A549 (cell line): Measurements from ENCODE around the gene CKLF. TPM values are rescaled to one million over a fixed set of nuclear protein-coding genes. Genes with fewer than 3 reads are reported as not detected.

ENCODE experiments used
- ATAC-seq, 2 experiments: fragments of 200-7000 bp in 1 of 2; fragments of >200 bp in 1 of 2; cut with Nextera tagmentation in 1 of 2; cut with Tn5 transposase in 1 of 2; 3 replicates each; pipeline versions ENCODE4 v1.8.0 to v1.9.1; 2018 to 2020; ENCODE audit warnings: mild to moderate bottlenecking in 1 of 2, moderate library complexity in 1 of 2
- CTCF ChIA-PET: fragments of 300-600 bp; sonication (Branson Sonifier 250); formaldehyde crosslinking; extraction: SDS; loops from one replicate; lab custom pipeline; 2021; ENCODE audit warnings: antibody characterized with exemption, inconsistent platforms; lab: Yijun Ruan, JAX
- POLR2A ChIA-PET: fragments of 350-600 bp; formaldehyde crosslinking; extraction: SDS; loops from one replicate; lab custom pipeline; 2021; ENCODE audit warnings: antibody characterized with exemption, inconsistent platforms; lab: Yijun Ruan, JAX
- DNase-seq, 2 experiments: peaks; one replicate each; pipeline versions ENCODE4 v3.0.0 to v3.0.0-alpha.2; 2011 to 2016; ENCODE audit warnings: low read depth in 1 of 2, low spot score in 1 of 2
- FAIRE-seq: peaks from 2 replicates; lab custom pipeline; 2011; peaks lifted over from hg19 to GRCh38; lab: Jason Lieb, UNC
- H3K27ac ChIP-seq, 2 experiments: fragments of >200 bp; sonication (Bioruptor Twin); formaldehyde crosslinking; 3 replicates each; pipeline ENCODE4 v1.5.1; 2016 to 2017
- H3K4me1 ChIP-seq: fragments of >200 bp; sonication (Bioruptor Twin); formaldehyde crosslinking; 3 replicates; pipeline ENCODE4 v1.6.1; 2016
- H3K4me2 ChIP-seq: fragments of >200 bp; sonication (Bioruptor Twin); formaldehyde crosslinking; 3 replicates; pipeline ENCODE4 v1.6.1; 2016
- H3K4me3 ChIP-seq: fragments of >200 bp; sonication (Bioruptor Twin); formaldehyde crosslinking; 3 replicates; pipeline ENCODE4 v1.5.1; 2016
- H3K9me3 ChIP-seq: fragments of >200 bp; sonication (Bioruptor Twin); formaldehyde crosslinking; 3 replicates; pipeline ENCODE4 v1.6.1; 2016
- BCL3 ChIP-seq: fragments of >200 bp; sonication (Bioruptor Twin); formaldehyde crosslinking; IDR thresholded peaks from 3 replicates; pipeline ENCODE4 v1.6.1; 2016
- CBX2 ChIP-seq: fragments of 200-600 bp; sonication (generic); IDR thresholded peaks from 2 replicates; pipeline ENCODE4 v1.6.1; 2016; ENCODE audit warnings: low read depth, mild to moderate bottlenecking, borderline replicate concordance
- CHD4 ChIP-seq: fragments of 200-600 bp; sonication (generic); IDR thresholded peaks from 2 replicates; pipeline ENCODE4 v1.6.1; 2016; ENCODE audit warnings: antibody characterized with exemption, mild to moderate bottlenecking, borderline replicate concordance
- CTCF ChIP-seq: fragments of >200 bp; sonication (Bioruptor Twin); formaldehyde crosslinking; IDR thresholded peaks from 3 replicates; pipeline ENCODE4 v1.5.1; 2016
- E2F6 ChIP-seq: IDR thresholded peaks from 2 replicates; pipeline ENCODE4 v1.6.1; 2012; ENCODE audit warnings: low read depth, borderline replicate concordance
- EHMT2 ChIP-seq: fragments of 200-600 bp; sonication (generic); IDR thresholded peaks from 2 replicates; pipeline ENCODE4 v1.6.1; 2016; ENCODE audit warnings: antibody characterized with exemption, low read depth, mild to moderate bottlenecking, moderate library complexity
- EP300 ChIP-seq, 2 experiments: fragments of >200 bp; sonication (Bioruptor Twin); formaldehyde crosslinking; IDR thresholded peaks; 2 replicates in 1 of 2; 3 replicates in 1 of 2; pipeline ENCODE4 v1.6.1; 2016 to 2017
- FOSB ChIP-seq: fragments of 250-450 bp; sonication (Bioruptor Pico); IDR thresholded peaks from 2 replicates; pipeline ENCODE4 v1.5.0; 2020; ENCODE audit warnings: mild to moderate bottlenecking, moderate library complexity
- GATA3 ChIP-seq: IDR thresholded peaks from 2 replicates; pipeline ENCODE4 v1.6.1; 2012; ENCODE audit warnings: borderline replicate concordance
- HES2 ChIP-seq: fragments of >200 bp; sonication (Bioruptor Twin); formaldehyde crosslinking; IDR thresholded peaks from 2 replicates; pipeline ENCODE4 v1.6.1; 2016
- HMGXB4 ChIP-seq: fragments of 250-450 bp; sonication (Bioruptor Pico); IDR thresholded peaks from 2 replicates; pipeline ENCODE4 v1.5.0; 2021; ENCODE audit warnings: mild to moderate bottlenecking, moderate library complexity, borderline replicate concordance
- JUN ChIP-seq, 2 experiments: fragments of >200 bp; sonication (Bioruptor Twin); formaldehyde crosslinking; IDR thresholded peaks; 2 replicates in 1 of 2; 3 replicates in 1 of 2; pipeline ENCODE4 v1.6.1; 2016 to 2017
- KDM5A ChIP-seq: fragments of 200-600 bp; sonication (generic); IDR thresholded peaks from 2 replicates; pipeline ENCODE4 v1.6.1; 2016; ENCODE audit warnings: antibody characterized with exemption, mild to moderate bottlenecking
- PBX3 ChIP-seq: IDR thresholded peaks from 2 replicates; pipeline ENCODE4 v1.6.1; 2012
- RAD21 ChIP-seq, 2 experiments: fragments of >200 bp in 1 of 2; sonication (Bioruptor Twin) in 1 of 2; formaldehyde crosslinking in 1 of 2; IDR thresholded peaks in 1 of 2; conservative IDR thresholded peaks in 1 of 2; 2 replicates in 1 of 2; 3 replicates in 1 of 2; pipeline ENCODE4 v1.6.1; 2012 to 2018; ENCODE audit warnings: inconsistent platforms in 1 of 2
- RNF2 ChIP-seq: fragments of 200-600 bp; sonication (generic); IDR thresholded peaks from 2 replicates; pipeline ENCODE4 v1.6.1; 2016; ENCODE audit warnings: low read depth, mild to moderate bottlenecking, antibody characterized with exemption, moderate library complexity, borderline replicate concordance
- SMC3 ChIP-seq: fragments of >200 bp; sonication (Bioruptor Twin); formaldehyde crosslinking; IDR thresholded peaks from 3 replicates; pipeline ENCODE4 v1.6.1; 2018; ENCODE audit warnings: inconsistent platforms
- TP53 ChIP-seq: fragments of 250-450 bp; sonication (Bioruptor Pico); IDR thresholded peaks from 2 replicates; pipeline ENCODE4 v1.5.0; 2021; ENCODE audit warnings: mild to moderate bottlenecking, moderate library complexity
- ZC3H11A ChIP-seq: fragments of 450-650 bp; IDR thresholded peaks from 2 replicates; pipeline ENCODE4 v1.6.1; 2014; ENCODE audit warnings: antibody characterized with exemption, mild to moderate bottlenecking
- ZNF302 ChIP-seq: fragments of 250-450 bp; sonication (Bioruptor Pico); IDR thresholded peaks from 2 replicates; pipeline ENCODE4 v1.9.0; 2021; ENCODE audit warnings: inconsistent platforms, mild to moderate bottlenecking, moderate library complexity
- WGBS: methylation state at CpG from one replicate; pipeline ENCODE4 v1.1.6; 2017; ENCODE audit errors: missing lambda C conversion rate; 5-methylcytosine and 5-hydroxymethylcytosine counted together
- polyA plus RNA-seq, 4 experiments: library from polyadenylated mRNA; depleted of rRNA in 3 of 4; stranded (reverse); fragments of >200 nt; fragmentation: RNase III in 1 of 4; extraction: RNeasy Plus Mini Kit Qiagen cat#74134 plus additional on column Dnase treatment in 1 of 4; gene quantifications; 2 replicates in 3 of 4; 3 replicates in 1 of 4; pipeline ENCODE4 v1.2.3, GENCODE V29; 2011 to 2017

CKLF gene
- polyA plus RNA-seq, 2 of the 4 experiments (the other 2 are of a cell fraction): 85.1 to 87.0 TPM

- TF ChIP-seq HMGXB4 (no peak), CTCF (no peak), CHD4 (no peak)
These were observed 7.7 kb downstream of the CKLF start (continued) for GRCh38 chr16:66560107-66560506.

- FAIRE-seq (no peak), ATAC-seq (no peak), DNase-seq (no peak)
- Histone ChIP-seq H3K4me2 (no peak overlapping the region), H3K4me1 (no peaks in the 10 kb centered on the region), H3K27ac (no peak overlapping the region), H3K9me3 (no peaks in the 10 kb centered on the region), H3K4me3 (no peak overlapping the region)
- CTCF ChIA-PET: interaction anchor here (0.7 to 4.8 kb wide), 18 partner anchors 8 to 342 kb away, joined by 3 to 26 read pairs (median 4); partner anchors contain the start of genes CKLF, CMTM2, CMTM3 and TK2
- WGBS: 93% methylated on average over 3 of the region's 3 CpGs
- POLR2A ChIA-PET: interaction anchor here (0.7 to 1.8 kb wide), 3 partner anchors 9 to 126 kb away, joined by 5 to 8 read pairs (median 6); partner anchors contain the start of gene CKLF
- TF ChIP-seq BCL3 (no peak), EP300 (IDR thresholded peaks at IDR 0.05) (no peak), RNF2 (no peak), CHD4 (no peak), JUN (IDR thresholded peaks at IDR 0.05) (no peak), EHMT2 (no peak)
These were observed 9.2 kb downstream of the CKLF start for GRCh38 chr16:66561381-66562080.

GRCh38 chr16:66562409-66562808 lies 10.0 kb downstream of the CKLF start:
- no peak for ATAC-seq
- TF ChIP-seq CBX2 (no peak), ZNF302 (CRISPR knock-in tag) (no peak), PBX3 (no peak), SMC3 (peak; percentile 28; the same call in 1 of the 3 replicates), HES2 (no peak), TP53 (CRISPR knock-in tag) (no peak), CTCF (peak; percentile 33; the same call in 2 of the 3 replicates), CHD4 (no peak), ZC3H11A (no peak), KDM5A (no peak), E2F6 (no peak), GATA3 (no peak), FOSB (no peak), RAD21 (conservative IDR thresholded peaks at IDR 0.05 in 1 of 2, IDR thresholded peaks at IDR 0.05 in 1 of 2) (peak; percentile 34 to 38; a peak in 3 of 5 replicates)
- TF ChIP-seq, all 56 proteins: peak for 3
- no peak overlapping the region for H3K4me2 ChIP-seq
- H3K9me3 ChIP-seq: no peaks in the 10 kb centered on the region
- POLR2A ChIA-PET: interaction anchor here (0.7 to 1.8 kb wide), 3 partner anchors 10 to 125 kb away, joined by 5 to 8 read pairs (median 6); partner anchors contain the start of gene CKLF
- no peak overlapping the region for H3K27ac ChIP-seq
- FAIRE-seq (no peak), DNase-seq (no peak)
- H3K4me3 ChIP-seq: no peak overlapping the region
- no peaks in the 10 kb centered on the region for H3K4me1 ChIP-seq
- CTCF ChIA-PET: interaction anchor here (0.7 to 4.8 kb wide), 23 partner anchors 8 to 341 kb away, joined by 3 to 34 read pairs (median 4); partner anchors contain the start of genes CKLF, CMTM2, CMTM3 and TK2
- 87% methylated on average over 1 of the region's 1 CpG for WGBS
